ENCODE measurements around the gene PDE4D.

PDE4D gene

GRCh38 chr5:59840200-59840601, 53.3 kb downstream of the PDE4D start:
- no peak for DNase-seq (ENCODE audit: extremely low read depth, insufficient read length)
- no peaks in the 10 kb centered on the region for H3K27me3 ChIP-seq (replicated peaks; ENCODE audit: control insufficient read depth, insufficient read depth, low read length)
- no peak overlapping the region for H3K4me3 ChIP-seq (replicated peaks; ENCODE audit: low read depth, low read length)
- TF ChIP-seq CTCF (IDR thresholded peaks at IDR 0.05; ENCODE audit: insufficient read depth, low read length, poor library complexity, severe bottlenecking), result no peak
- H3K36me3 ChIP-seq (ENCODE audit: control insufficient read depth, insufficient read depth, low read length), result no peaks in the 10 kb centered on the region

GRCh38 chr5:59838989-59839388, 54.5 kb downstream of the PDE4D start:
- H3K36me3 ChIP-seq (ENCODE audit: control insufficient read depth, insufficient read depth, low read length), result no peaks in the 10 kb centered on the region
- no peak for TF ChIP-seq CTCF (IDR thresholded peaks at IDR 0.05; ENCODE audit: insufficient read depth, low read length, poor library complexity, severe bottlenecking)
- H3K27me3 ChIP-seq (replicated peaks; ENCODE audit: control insufficient read depth, insufficient read depth, low read length), result no peaks in the 10 kb centered on the region
- H3K4me3 ChIP-seq (replicated peaks; ENCODE audit: low read depth, low read length), result no peak overlapping the region
- no peak for DNase-seq (ENCODE audit: extremely low read depth, insufficient read length)

GRCh38 chr5:59838067-59838466, 55.5 kb downstream of the PDE4D start:
- Histone ChIP-seq H3K4me3 (replicated peaks; ENCODE audit: low read depth, low read length) (no peak overlapping the region), H3K27me3 (replicated peaks; ENCODE audit: control insufficient read depth, insufficient read depth, low read length) (no peaks in the 10 kb centered on the region), H3K36me3 (ENCODE audit: control insufficient read depth, insufficient read depth, low read length) (no peaks in the 10 kb centered on the region)
- no peak for DNase-seq (ENCODE audit: extremely low read depth, insufficient read length)
- TF ChIP-seq CTCF (IDR thresholded peaks at IDR 0.05; ENCODE audit: insufficient read depth, low read length, poor library complexity, severe bottlenecking), result no peak

DNA sequence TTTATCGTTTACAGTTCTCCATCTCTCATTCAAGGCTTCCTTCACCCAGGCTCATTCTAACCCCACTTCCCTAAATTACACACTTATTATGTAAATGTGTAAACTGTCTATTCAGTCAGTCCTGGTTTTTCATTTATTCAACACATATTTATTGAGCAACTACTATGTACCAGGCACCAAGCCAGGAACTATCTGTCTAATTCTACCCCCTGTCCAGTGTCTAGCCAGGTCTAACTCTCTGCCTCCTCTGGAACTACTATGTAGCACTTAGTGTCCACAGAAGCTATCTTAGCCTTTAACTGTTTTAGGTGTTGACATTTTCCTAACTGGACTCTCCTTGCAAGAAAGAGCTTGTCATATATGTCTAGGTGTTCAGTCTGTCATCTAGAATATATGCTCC, 56.5 kb downstream of the PDE4D start:
- no peaks in the 10 kb centered on the region for H3K36me3 ChIP-seq (ENCODE audit: control insufficient read depth, insufficient read depth, low read length)
- no peak for TF ChIP-seq CTCF (IDR thresholded peaks at IDR 0.05; ENCODE audit: insufficient read depth, low read length, poor library complexity, severe bottlenecking)
- no peak overlapping the region for H3K4me3 ChIP-seq (replicated peaks; ENCODE audit: low read depth, low read length)
- no peak for DNase-seq (ENCODE audit: extremely low read depth, insufficient read length)
- no peaks in the 10 kb centered on the region for H3K27me3 ChIP-seq (replicated peaks; ENCODE audit: control insufficient read depth, insufficient read depth, low read length)

GRCh38 chr5:59835800-59836199, 57.7 kb downstream of the PDE4D start:
- no peak for DNase-seq (ENCODE audit: extremely low read depth, insufficient read length)
- no peak for TF ChIP-seq CTCF (IDR thresholded peaks at IDR 0.05; ENCODE audit: insufficient read depth, low read length, poor library complexity, severe bottlenecking)
- Histone ChIP-seq H3K27me3 (replicated peaks; ENCODE audit: control insufficient read depth, insufficient read depth, low read length) (no peaks in the 10 kb centered on the region), H3K36me3 (ENCODE audit: control insufficient read depth, insufficient read depth, low read length) (no peaks in the 10 kb centered on the region), H3K4me3 (replicated peaks; ENCODE audit: low read depth, low read length) (no peak overlapping the region)

DNA sequence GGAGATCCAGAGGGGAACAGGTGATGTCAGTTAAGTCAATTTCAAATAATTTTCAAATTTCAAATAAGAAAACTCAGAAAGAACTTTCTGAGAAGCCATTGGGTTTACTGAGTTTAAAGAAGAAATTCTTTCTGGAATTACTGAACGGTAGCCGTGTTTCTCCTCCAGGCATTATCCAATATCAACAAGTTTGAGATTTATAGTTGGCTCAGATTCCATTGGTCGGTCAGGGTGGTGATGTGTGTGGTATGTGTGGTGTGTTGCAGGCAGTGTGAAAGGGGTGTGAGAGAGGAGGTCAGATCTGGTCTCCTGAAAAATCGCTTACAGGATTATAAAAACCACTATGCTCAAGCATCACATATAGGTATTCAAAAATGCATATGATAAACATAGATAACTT, 60.1 kb downstream of the PDE4D start:
- no peaks in the 10 kb centered on the region for H3K27me3 ChIP-seq (replicated peaks; ENCODE audit: control insufficient read depth, insufficient read depth, low read length)
- no peak for DNase-seq (ENCODE audit: extremely low read depth, insufficient read length)
- no peaks in the 10 kb centered on the region for H3K36me3 ChIP-seq (ENCODE audit: control insufficient read depth, insufficient read depth, low read length)
- no peak for TF ChIP-seq CTCF (IDR thresholded peaks at IDR 0.05; ENCODE audit: insufficient read depth, low read length, poor library complexity, severe bottlenecking)
- no peak overlapping the region for H3K4me3 ChIP-seq (replicated peaks; ENCODE audit: low read depth, low read length)
